Effector CD4-positive, alpha-beta T cell (primary cell): Measurements from ENCODE around the gene RPS17.
"Not testable (repeated sequence)": the region's sequence is repeated elsewhere in the genome, so short reads cannot be mapped to it uniquely, and the experiment has no call there.

ENCODE experiments used
- DNase-seq: peaks from one replicate; pipeline ENCODE4 v3.0.0-alpha.2; 2020

RPS17 gene

DNA sequence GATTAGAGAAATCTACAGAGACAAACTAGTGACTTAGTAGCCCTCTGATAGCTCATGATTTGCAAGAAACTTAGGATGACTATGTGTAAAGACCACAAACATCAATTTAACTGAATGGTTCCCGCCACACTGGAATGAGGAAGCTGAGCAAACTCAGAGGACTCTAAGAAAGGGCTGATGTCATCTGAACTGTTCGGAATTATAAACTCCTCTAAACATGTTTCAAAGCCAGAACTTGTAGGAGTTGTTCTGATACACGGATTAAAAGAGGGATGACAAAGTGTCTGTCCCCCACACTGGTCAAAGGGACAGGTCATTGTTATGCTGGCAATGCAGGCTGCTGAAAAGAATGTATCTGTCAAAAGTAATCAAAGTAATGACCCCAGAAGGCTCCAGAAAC, 34.4 kb downstream of the RPS17 start:
- not testable (repeated sequence) for DNase-seq

GRCh38 chr15:82504074-82504473, 36.2 kb downstream of the RPS17 start:
- DNase-seq: not testable (repeated sequence)

GRCh38 chr15:82502700-82503339, 37.4 kb downstream of the RPS17 start:
- DNase-seq: not testable (repeated sequence)

- not testable (repeated sequence) for DNase-seq
Measured at GRCh38 chr15:82500772-82501171, 39.5 kb downstream of the RPS17 start.

DNA sequence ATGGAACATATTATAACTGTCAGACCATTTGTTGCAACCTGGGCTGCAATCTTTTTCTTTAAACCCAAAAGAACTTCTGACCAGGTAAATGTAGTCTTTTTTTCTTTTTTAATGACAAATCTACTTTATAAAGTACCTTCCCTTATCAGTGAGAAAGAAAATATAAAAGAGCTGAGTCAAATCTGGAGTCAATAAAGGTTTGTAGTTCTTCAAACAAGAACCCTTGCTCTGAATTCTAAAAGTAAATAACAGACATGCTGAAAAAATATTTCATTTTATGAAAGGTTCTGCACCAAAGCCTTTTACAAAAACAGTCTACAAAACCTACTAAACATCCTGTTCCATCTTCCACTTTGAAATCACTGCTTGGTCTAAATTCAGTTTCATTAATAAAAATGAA, 42.3 kb downstream of the RPS17 start:
- not testable (repeated sequence) for DNase-seq

GRCh38 chr15:82488250-82488649, 52.0 kb downstream of the RPS17 start:
- not testable (repeated sequence) for DNase-seq

- not testable (repeated sequence) for DNase-seq
Measured at GRCh38 chr15:82487045-82487444, 53.2 kb downstream of the RPS17 start.
